ENCODE data around the gene EFTUD2. TPM values are rescaled to one million over a fixed set of nuclear protein-coding genes. Genes with fewer than 3 reads are reported as not detected.

EFTUD2 gene
- total and polyA plus RNA-seq, 2 of the 13 experiments (the other 11 are each of a cell fraction or from before 2014, with no cell fraction given), result 111 to 137 TPM

DNA sequence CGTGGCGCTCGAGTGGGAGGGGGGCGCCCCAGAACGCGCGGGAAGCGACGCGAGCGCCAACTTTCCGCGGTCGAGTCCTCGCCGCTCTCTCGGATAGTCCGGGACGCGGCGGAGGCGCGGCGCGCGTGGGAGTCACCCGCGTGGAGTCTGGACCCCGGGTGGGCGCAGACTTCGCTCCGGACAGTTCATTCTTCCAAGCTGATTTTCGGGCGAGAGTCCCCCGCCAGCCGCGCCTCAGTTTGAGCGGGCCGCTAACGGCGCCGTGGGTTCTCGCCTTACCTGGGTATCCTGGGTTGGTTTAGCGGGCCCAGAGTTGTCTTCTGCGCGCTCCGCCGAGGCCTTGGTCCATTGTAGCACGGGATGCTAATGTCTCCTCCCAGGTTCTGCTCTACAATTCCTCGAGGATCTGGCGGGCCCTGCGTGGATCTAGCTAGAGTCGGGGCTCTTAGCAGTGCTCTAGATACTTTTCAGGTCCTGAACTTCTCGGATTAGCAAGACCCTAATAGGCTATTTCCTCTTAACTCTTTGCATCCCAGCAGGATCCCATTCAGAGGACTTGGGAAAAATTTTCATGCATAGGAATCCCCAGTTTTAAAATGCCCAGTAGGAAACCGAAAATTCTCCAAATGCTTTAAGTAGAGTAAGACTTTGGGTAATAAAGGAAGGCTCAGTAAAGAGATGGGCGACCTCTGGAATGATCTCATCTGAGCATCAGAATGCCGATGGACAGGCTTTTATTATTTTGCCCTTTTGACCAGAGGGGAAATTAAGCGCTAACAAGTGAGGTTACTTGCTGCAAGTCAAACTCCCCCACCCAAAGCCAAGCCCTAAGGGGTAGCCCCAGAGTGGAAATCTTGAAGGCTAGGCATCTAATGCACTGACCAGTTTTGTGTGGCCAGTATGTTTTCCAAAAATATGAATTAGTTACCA, 68.6 kb downstream of the EFTUD2 start (continued):
- TF ChIP-seq ZBTB44 (CRISPR knock-in tag; IDR thresholded peaks at IDR 0.05) (no peak), SP4 (CRISPR knock-in tag; IDR thresholded peaks at IDR 0.05) (0 out of 2 replicates have a peak, but pooled peaks have one; percentile 31), ZNF615 (CRISPR knock-in tag; IDR thresholded peaks at IDR 0.05; ENCODE audit: borderline replicate concordance) (no peak), SIX1 (CRISPR knock-in tag; IDR thresholded peaks at IDR 0.05; ENCODE audit: borderline replicate concordance) (no peak), SCMH1 (CRISPR knock-in tag; IDR thresholded peaks at IDR 0.05; ENCODE audit: borderline replicate concordance) (no peak), ZNF766 (CRISPR knock-in tag; IDR thresholded peaks at IDR 0.05; ENCODE audit: borderline replicate concordance) (no peak), HNRNPUL1 (IDR thresholded peaks at IDR 0.05; ENCODE audit: low read depth, low read length) (no peak), FOXK1 (CRISPR knock-in tag; IDR thresholded peaks at IDR 0.05; ENCODE audit: borderline replicate concordance, low read depth) (no peak), EED (CRISPR knock-in tag; IDR thresholded peaks at IDR 0.05) (no peak; the same call in 1 of the 2 replicates), STAG1 (CRISPR knock-in tag; IDR thresholded peaks at IDR 0.05) (no peak), GATAD2A (CRISPR knock-in tag; IDR thresholded peaks at IDR 0.05) (0 out of 2 replicates have a peak, but pooled peaks have one; percentile 22), MXD1 (CRISPR knock-in tag; IDR thresholded peaks at IDR 0.05) (peak; percentile 53; the same call in 1 of the 2 replicates), ZNF605 (CRISPR knock-in tag; IDR thresholded peaks at IDR 0.05) (no peak), ESRRA (CRISPR knock-in tag; IDR thresholded peaks at IDR 0.05; ENCODE audit: low read depth) (no peak), DRAP1 (CRISPR knock-in tag; IDR thresholded peaks at IDR 0.05) (no peak), ZNF776 (CRISPR knock-in tag; IDR thresholded peaks at IDR 0.05) (peak; percentile 69; the same call in 1 of the 2 replicates), ZFYVE20 (CRISPR knock-in tag; IDR thresholded peaks at IDR 0.05; ENCODE audit: borderline replicate concordance, low read depth) (0 out of 2 replicates have a peak, but pooled peaks have one; percentile 1), ZNF761 (CRISPR knock-in tag; conservative IDR thresholded peaks at IDR 0.05) (no peak)
- TF ChIP-seq, protein P1, sequence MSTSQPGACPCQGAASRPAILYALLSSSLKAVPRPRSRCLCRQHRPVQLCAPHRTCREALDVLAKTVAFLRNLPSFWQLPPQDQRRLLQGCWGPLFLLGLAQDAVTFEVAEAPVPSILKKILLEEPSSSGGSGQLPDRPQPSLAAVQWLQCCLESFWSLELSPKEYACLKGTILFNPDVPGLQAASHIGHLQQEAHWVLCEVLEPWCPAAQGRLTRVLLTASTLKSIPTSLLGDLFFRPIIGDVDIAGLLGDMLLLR (CRISPR knock-in tag; IDR thresholded peaks at IDR 0.05), result 0 out of 2 replicates have a peak, but pooled peaks have one; percentile 76
- TF ChIP-seq, protein P2, sequence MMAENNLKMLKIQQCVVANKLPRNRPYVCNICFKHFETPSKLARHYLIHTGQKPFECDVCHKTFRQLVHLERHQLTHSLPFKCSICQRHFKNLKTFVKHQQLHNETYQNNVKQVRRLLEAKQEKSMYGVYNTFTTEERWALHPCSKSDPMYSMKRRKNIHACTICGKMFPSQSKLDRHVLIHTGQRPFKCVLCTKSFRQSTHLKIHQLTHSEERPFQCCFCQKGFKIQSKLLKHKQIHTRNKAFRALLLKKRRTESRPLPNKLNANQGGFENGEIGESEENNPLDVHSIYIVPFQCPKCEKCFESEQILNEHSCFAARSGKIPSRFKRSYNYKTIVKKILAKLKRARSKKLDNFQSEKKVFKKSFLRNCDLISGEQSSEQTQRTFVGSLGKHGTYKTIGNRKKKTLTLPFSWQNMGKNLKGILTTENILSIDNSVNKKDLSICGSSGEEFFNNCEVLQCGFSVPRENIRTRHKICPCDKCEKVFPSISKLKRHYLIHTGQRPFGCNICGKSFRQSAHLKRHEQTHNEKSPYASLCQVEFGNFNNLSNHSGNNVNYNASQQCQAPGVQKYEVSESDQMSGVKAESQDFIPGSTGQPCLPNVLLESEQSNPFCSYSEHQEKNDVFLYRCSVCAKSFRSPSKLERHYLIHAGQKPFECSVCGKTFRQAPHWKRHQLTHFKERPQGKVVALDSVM (CRISPR knock-in tag; IDR thresholded peaks at IDR 0.05), result no peak
